Measurements from ENCODE around the gene PCDHGA6. TPM values are rescaled to one million over a fixed set of nuclear protein-coding genes. Genes with fewer than 3 reads are reported as not detected.

PCDHGA6 gene
- total RNA-seq, 4 donors from 2014 or later = 3.3 to 7.3 (median 5.3) TPM

DNA sequence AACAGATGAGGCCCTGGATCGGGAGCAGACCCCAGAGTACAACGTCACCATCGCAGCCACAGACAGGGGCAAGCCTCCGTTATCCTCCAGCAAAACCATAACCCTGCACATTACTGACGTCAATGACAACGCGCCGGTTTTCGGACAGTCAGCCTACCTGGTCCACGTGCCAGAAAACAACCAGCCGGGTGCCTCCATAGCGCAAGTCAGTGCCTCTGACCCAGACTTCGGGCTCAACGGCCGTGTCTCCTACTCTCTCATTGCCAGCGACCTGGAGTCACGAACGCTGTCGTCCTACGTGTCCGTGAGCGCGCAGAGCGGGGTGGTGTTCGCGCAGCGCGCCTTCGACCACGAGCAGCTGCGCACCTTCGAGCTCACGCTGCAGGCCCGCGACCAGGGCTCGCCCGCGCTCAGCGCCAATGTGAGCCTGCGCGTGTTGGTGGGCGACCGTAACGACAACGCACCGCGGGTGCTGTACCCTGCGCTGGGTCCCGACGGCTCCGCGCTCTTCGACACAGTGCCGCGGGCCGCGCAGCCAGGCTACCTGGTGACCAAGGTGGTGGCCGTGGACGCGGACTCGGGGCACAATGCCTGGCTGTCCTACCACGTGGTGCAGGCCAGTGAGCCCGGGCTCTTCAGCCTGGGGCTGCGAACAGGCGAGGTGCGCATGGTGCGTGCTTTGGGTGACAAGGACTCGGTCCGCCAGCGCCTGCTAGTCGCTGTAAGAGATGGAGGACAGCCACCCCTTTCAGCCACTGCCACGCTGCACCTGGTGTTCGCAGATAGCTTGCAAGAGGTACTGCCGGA is 45.6 kb downstream of the PCDHGA6 start:
- DNase-seq (ENCODE audit: low spot score in 2 of 2) = no peak
- TF ChIP-seq POLR2A (IDR thresholded peaks at IDR 0.05) (no peak), POLR2AphosphoS5 (IDR thresholded peaks at IDR 0.05) (no peak), EP300 (IDR thresholded peaks at IDR 0.05) (no peak)
- TF ChIP-seq, protein P1, sequence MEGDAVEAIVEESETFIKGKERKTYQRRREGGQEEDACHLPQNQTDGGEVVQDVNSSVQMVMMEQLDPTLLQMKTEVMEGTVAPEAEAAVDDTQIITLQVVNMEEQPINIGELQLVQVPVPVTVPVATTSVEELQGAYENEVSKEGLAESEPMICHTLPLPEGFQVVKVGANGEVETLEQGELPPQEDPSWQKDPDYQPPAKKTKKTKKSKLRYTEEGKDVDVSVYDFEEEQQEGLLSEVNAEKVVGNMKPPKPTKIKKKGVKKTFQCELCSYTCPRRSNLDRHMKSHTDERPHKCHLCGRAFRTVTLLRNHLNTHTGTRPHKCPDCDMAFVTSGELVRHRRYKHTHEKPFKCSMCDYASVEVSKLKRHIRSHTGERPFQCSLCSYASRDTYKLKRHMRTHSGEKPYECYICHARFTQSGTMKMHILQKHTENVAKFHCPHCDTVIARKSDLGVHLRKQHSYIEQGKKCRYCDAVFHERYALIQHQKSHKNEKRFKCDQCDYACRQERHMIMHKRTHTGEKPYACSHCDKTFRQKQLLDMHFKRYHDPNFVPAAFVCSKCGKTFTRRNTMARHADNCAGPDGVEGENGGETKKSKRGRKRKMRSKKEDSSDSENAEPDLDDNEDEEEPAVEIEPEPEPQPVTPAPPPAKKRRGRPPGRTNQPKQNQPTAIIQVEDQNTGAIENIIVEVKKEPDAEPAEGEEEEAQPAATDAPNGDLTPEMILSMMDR (IDR thresholded peaks at IDR 0.05) = no peak
- Histone ChIP-seq H3K27me3 (no peaks in the 10 kb centered on the region), H3K4me1 (no peaks in the 10 kb centered on the region), H3K27ac (no peak overlapping the region), H3K9me3 (peaks cover 70% of the 10 kb centered on the region), H3K4me3 (no peak overlapping the region), H3K36me3 (no peaks in the 10 kb centered on the region)
- WGBS = 32% methylated on average over 15 of the region's 74 CpGs

DNA sequence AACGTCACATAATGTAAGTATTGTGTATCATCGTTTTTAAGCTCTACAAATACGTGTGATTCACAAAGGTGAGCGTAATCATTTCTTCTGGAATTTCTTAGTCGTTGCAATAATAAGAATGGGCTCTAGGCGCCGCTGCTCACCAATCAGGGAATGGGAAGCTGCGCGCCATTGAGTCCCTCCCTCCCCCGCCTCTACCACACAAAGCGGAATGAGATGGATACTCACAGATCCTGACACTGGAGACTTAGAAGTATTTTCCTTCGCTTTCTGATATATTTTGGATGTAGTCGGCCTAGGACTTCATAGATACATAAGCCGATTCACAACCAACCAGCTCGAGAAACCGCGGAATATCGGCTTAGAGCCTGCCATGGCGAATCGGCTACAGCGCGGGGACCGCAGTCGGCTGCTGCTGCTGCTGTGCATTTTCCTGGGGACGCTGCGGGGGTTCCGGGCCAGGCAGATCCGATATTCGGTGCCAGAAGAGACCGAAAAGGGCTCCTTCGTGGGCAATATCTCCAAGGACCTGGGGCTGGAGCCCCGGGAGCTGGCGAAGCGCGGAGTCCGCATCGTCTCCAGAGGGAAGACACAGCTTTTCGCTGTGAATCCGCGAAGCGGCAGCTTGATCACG is 47.3 kb downstream of the PCDHGA6 start, which contains the start of gene PCDHGA11:
Gene PCDHGA11 (plus strand): TSS at position 197 of the 634 bp plus-strand sequence. CDS start 177 bp downstream, at position 374.
- DNase-seq (ENCODE audit: low spot score in 2 of 2) = no peak
- peaks cover 64% of the 10 kb centered on the region for H3K9me3 ChIP-seq
- no peaks in the 10 kb centered on the region for H3K4me1 ChIP-seq
- peak within 1 kb of the TSS; percentile 36 for H3K4me3 ChIP-seq
- H3K27ac ChIP-seq = no peak within 1 kb of the TSS
- H3K36me3 ChIP-seq = no peaks in the 10 kb centered on the region
- WGBS = 18% methylated on average over 40 of the region's 42 CpGs
- TF ChIP-seq POLR2A (IDR thresholded peaks at IDR 0.05) = no peak
- TF ChIP-seq EP300 (IDR thresholded peaks at IDR 0.05) = no peak
- TF ChIP-seq POLR2AphosphoS5 (IDR thresholded peaks at IDR 0.05) = no peak
- TF ChIP-seq, protein P1 (IDR thresholded peaks at IDR 0.05) = peak in 1 of 2 donors; percentile 13
- H3K27me3 ChIP-seq = no peaks in the 10 kb centered on the region

DNA sequence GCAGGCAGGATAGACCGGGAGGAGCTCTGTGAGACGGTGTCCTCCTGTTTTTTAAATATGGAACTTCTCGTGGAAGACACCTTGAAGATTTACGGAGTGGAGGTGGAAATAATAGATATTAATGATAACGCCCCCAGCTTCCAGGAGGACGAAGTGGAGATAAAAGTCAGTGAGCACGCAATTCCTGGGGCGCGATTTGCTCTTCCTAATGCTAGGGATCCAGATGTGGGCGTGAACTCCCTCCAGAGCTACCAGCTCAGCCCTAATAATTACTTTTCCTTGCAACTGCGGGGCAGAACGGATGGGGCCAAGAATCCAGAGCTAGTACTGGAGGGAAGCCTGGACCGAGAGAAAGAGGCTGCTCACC is 47.8 kb downstream of the PCDHGA6 start:
- H3K9me3 ChIP-seq = peaks cover 69% of the 10 kb centered on the region
- TF ChIP-seq, protein P1 (IDR thresholded peaks at IDR 0.05) = no peak
- no peak for TF ChIP-seq EP300 (IDR thresholded peaks at IDR 0.05)
- TF ChIP-seq POLR2A (IDR thresholded peaks at IDR 0.05) = no peak
- no peak for TF ChIP-seq POLR2AphosphoS5 (IDR thresholded peaks at IDR 0.05)
- H3K36me3 ChIP-seq = no peaks in the 10 kb centered on the region
- no peak overlapping the region for H3K27ac ChIP-seq
- no peaks in the 10 kb centered on the region for H3K27me3 ChIP-seq
- H3K4me1 ChIP-seq = no peaks in the 10 kb centered on the region
- 14% methylated on average over 13 of the region's 13 CpGs for WGBS
- DNase-seq (ENCODE audit: low spot score in 2 of 2) = no peak
- H3K4me3 ChIP-seq = peak overlapping the region; percentile 36

DNA sequence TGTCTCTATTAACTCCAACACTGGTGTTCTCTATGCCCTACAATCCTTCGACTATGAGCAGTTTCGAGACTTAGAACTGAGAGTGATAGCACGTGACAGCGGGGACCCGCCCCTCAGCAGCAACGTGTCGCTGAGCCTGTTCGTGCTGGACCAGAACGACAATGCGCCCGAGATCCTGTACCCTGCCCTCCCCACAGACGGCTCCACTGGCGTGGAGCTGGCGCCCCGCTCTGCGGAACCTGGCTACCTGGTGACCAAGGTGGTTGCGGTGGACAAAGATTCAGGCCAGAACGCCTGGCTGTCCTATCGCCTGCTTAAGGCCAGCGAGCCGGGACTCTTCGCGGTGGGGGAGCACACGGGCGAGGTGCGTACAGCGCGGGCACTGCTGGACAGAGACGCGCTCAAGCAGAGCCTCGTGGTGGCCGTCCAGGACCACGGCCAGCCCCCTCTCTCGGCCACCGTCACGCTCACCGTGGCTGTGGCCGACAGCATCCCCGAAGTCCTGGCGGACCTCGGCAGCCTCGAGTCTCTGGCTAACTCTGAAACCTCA is 49.1 kb downstream of the PCDHGA6 start:
- no peaks in the 10 kb centered on the region for H3K36me3 ChIP-seq
- no peaks in the 10 kb centered on the region for H3K27me3 ChIP-seq
- 26% methylated on average over 18 of the region's 42 CpGs for WGBS
- no peaks in the 10 kb centered on the region for H3K4me1 ChIP-seq
- H3K9me3 ChIP-seq = peaks cover 78% of the 10 kb centered on the region
- no peak overlapping the region for H3K27ac ChIP-seq
- TF ChIP-seq, protein P1 (IDR thresholded peaks at IDR 0.05) = no peak
- no peak for TF ChIP-seq POLR2AphosphoS5 (IDR thresholded peaks at IDR 0.05)
- no peak for TF ChIP-seq EP300 (IDR thresholded peaks at IDR 0.05)
- no peak for TF ChIP-seq POLR2A (IDR thresholded peaks at IDR 0.05)
- no peak overlapping the region for H3K4me3 ChIP-seq
- no peak for DNase-seq (ENCODE audit: low spot score in 2 of 2)

Measured in suprapubic skin (tissue), 4 donors.